ENCODE data around the gene PAIP2B.

The PAIP2B gene

DNA sequence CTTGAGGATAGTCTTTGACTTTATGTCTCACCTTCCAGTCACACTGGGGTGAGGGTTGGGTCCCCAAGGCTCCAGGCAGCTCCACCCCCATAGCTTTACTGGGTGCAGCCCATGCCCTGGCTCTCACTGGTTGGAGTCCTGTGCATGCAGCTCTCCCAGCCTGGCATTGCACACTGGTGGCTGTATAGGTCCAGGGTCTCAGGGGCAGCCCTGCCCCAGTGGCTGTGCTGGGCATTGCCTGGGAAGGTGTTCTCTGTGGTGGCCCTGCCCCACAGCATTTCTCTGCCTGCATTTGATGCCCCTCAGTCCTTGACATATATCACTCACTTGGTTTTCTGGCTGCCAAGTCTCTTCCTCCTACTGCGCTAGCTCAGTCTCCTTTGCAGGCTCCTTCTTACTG lies 75.3 kb downstream of the PAIP2B start:
- DNase-seq: no peak

DNA sequence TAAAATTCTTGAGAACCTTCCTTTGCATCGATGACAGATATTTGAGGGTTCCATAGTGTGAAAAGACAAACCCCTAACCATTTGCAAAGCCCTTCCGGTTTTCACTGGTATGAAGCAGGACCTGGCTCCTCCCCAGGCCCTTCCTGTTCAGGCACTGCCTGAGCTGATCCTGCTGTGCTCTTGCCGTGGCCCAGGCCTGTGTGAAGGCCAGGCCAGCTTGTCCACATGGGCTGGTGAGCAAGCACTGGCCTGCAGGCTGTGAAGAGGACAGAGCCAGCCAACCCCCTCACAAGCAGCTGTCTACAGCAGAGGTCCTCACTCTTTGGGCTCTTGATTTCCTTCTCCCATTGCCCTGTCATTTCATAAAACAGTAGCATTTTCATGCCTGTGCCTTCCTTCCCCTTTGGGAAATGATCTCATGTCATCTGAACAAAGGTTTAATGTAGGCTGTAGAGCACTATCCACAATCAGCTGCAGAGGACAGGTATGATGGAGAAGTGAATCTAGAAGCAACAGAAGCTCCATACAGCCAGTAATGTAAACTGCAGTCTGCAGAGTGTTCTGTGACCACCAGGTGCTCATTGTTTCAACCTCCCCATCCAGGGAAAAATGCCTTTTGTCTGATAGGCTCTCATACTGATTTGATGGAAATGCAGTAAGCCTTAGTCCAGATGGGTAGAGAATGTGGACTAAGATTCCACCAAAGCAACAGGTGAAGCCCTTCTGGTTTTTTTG lies 76.7 kb downstream of the PAIP2B start:
- DNase-seq: no peak

DNA sequence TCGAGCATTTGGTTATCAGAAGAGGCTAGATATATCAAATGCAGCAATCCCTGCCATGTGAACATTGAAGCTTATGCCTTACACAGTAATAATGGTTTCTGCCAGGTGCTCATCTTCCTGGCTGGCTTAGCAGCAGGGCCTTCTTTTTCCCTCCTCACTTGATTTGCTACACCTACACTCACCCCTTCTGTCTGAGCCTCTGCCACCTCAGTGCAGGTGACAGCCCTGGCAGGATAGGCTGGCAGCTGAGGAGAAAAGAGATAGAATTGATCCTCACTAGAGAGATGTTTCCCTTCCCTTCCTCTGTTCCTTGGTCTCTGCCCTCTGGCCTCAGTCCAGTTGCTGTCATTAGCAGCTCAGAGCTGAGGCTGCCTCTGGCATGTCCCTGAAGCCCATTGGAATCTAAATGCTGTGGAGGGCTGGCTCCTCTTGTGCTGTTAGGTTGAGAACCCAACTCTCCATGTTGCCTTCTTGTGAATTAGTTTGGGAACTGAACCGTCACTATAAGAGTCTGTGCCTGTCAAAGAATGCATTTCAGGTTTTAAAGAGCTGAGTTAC lies 78.3 kb downstream of the PAIP2B start:
- DNase-seq: no peak

DNA sequence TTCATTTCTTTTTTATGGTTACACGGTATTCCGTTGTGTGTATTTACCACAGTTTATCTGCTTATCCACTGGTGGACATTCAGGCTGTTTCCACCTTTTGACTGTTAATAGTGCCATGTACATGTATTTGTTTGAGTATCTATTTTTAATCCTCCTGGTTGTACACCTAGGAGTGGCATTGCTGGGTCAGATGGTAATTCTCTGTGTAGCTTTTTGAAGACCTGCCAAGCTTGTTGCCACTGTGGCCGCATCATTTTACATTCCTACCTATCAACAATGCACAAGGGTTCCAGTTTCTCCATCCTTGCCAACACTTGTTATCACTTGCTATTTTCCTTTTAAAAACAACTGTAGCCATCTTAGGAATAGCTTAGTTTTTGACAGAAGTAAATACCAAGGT lies 83.1 kb downstream of the PAIP2B start:
- DNase-seq: no peak

DNA sequence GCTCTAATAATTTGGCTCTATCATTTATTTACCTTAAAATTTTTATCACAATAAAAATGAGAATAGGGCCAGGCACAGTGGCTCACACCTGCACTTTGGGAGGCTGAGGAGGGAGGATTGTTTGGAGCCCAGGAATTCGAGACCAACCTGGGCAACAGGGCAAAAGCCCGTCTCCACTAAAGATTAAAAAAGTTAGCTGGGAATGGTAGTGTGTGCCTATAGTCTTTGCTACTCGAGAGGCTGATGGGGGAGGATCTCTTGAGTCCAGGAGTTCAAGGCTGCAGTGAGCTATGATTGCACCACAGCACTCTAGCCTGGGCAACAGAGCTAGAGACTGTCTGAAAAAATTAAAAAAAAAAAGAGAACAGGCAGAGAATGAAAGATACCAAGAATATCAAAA lies 90.7 kb downstream of the PAIP2B start:
- DNase-seq: no peak

DNA sequence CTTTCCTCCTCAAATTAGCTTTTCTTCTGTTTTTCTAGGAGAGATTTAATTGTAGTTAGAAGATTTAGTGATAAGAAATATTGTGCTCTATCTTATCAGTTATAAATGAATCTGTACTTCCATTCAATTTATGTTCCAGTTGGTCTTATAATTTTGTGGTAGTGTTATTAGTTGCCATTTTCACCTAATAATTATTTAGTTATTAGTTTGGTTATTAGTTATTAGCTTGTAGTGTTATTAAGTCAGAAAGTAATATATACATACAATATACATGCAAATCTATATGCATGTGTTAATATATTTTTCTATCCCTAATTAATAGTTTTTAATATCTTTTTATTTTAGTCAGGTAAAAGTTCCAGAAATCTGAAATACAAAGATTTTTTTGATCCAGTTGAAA lies 93.3 kb downstream of the PAIP2B start:
- DNase-seq: no peak

All from NCI-H226 (cell line).